Measurements from ENCODE around the gene ABCB8. TPM values are rescaled to one million over a fixed set of nuclear protein-coding genes. Genes with fewer than 3 reads are reported as not detected.
A peak's percentile ranks its signal among the peaks of the same experiment; 100 is the strongest.

ABCB8 gene
- total RNA-seq, 1 donor from 2014 or later = 17.4 TPM

DNA sequence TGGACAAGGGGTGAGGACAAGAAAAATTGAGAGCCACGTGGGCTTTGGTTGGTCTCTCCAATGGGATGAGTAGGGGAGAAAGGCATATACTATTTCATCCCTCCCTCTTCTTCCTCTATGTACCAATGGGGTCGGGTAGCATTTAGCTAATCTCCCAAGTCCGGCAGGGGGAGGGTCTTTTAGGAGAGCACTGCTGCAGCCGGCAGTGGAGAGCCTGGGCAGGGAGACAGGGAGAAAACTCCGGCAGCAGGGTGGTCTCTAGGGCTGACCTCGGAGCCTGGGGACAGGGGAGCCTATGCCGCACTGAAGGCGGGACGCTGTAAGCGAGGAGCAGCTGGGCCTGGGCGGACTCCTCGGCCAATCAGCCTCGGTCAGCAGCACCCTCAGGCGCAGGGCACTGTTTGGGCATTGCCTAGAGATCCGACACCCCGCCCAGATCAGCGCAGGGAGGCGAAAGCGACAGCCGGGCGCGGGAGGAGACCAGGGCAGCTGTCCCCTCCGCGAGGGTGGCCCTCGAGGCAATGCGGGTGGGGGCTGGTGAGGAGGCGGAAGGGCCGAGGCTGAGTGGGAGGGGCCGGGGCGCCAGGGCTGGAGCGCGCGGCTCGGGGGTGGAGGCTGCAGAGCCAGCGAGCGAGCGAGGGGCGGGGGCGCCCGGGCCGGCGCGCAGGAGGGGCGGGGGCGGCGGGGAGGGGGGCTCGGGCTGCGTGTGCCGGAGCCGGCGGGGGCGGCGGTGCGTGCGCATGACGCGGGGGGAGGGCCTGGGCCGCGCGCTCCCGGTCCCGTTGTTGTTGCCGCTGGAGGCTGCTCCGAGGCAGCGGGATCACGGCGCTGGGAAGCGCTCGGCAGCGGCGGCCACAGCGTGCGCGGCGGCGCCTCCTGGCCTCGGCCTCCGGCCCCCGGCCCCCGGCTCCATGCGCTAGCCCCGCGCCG, 57.7 kb downstream of the ABCB8 start, which contains the start of gene AGAP3:
AGAP3 (plus strand) TSS at position 785 of the 930 bp plus-strand sequence. CDS start 267 bp downstream, outside the sequence.
- Mint-ChIP-seq H3K4me1 (ENCODE audit: unreplicated experiment) (peaks cover 37% of the 10 kb centered on the region), H3K27me3 (ENCODE audit: unreplicated experiment) (peaks cover 18% of the 10 kb centered on the region), H3K36me3 (ENCODE audit: low read depth, unreplicated experiment) (peaks cover 10% of the 10 kb centered on the region), H3K27ac (ENCODE audit: unreplicated experiment) (peak within 1 kb of the TSS; percentile 80), H3K9me3 (ENCODE audit: unreplicated experiment) (no peaks in the 10 kb centered on the region), H3K4me3 (ENCODE audit: unreplicated experiment) (peak within 1 kb of the TSS; percentile 95)
- peak; percentile 83 for DNase-seq (ENCODE audit: low spot score)
- TF ChIP-seq, protein P1, sequence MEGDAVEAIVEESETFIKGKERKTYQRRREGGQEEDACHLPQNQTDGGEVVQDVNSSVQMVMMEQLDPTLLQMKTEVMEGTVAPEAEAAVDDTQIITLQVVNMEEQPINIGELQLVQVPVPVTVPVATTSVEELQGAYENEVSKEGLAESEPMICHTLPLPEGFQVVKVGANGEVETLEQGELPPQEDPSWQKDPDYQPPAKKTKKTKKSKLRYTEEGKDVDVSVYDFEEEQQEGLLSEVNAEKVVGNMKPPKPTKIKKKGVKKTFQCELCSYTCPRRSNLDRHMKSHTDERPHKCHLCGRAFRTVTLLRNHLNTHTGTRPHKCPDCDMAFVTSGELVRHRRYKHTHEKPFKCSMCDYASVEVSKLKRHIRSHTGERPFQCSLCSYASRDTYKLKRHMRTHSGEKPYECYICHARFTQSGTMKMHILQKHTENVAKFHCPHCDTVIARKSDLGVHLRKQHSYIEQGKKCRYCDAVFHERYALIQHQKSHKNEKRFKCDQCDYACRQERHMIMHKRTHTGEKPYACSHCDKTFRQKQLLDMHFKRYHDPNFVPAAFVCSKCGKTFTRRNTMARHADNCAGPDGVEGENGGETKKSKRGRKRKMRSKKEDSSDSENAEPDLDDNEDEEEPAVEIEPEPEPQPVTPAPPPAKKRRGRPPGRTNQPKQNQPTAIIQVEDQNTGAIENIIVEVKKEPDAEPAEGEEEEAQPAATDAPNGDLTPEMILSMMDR (IDR thresholded peaks at IDR 0.05; ENCODE audit: unreplicated experiment) = no peak

DNA sequence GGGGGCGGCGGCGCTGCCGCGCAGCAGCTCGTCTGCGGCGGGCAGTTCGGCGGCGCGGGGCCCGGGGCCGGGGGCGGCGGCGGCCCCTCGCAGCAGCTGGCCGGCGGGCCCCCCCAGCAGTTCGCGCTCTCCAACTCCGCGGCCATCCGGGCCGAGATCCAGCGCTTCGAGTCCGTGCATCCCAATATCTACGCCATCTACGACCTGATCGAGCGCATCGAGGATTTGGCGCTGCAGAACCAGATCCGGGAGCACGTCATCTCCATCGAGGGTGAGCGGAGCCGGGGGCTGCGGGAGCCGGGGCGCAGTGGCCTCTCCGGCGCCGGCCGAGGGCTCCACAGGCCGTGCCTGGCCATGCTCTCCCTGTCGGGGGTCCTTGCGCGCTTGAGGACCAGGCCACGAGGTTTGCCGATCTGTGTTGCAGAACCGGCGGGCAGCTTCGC, 58.6 kb downstream of the ABCB8 start:
- Mint-ChIP-seq H3K9me3 (ENCODE audit: unreplicated experiment) (no peaks in the 10 kb centered on the region), H3K36me3 (ENCODE audit: low read depth, unreplicated experiment) (peaks cover 19% of the 10 kb centered on the region), H3K4me1 (ENCODE audit: unreplicated experiment) (peaks cover 46% of the 10 kb centered on the region), H3K27ac (ENCODE audit: unreplicated experiment) (peak overlapping the region; percentile 80), H3K4me3 (ENCODE audit: unreplicated experiment) (peak overlapping the region; percentile 95), H3K27me3 (ENCODE audit: unreplicated experiment) (peaks cover 24% of the 10 kb centered on the region)
- no peak for DNase-seq (ENCODE audit: low spot score)
- TF ChIP-seq, protein P1 (IDR thresholded peaks at IDR 0.05; ENCODE audit: unreplicated experiment) = no peak

DNA sequence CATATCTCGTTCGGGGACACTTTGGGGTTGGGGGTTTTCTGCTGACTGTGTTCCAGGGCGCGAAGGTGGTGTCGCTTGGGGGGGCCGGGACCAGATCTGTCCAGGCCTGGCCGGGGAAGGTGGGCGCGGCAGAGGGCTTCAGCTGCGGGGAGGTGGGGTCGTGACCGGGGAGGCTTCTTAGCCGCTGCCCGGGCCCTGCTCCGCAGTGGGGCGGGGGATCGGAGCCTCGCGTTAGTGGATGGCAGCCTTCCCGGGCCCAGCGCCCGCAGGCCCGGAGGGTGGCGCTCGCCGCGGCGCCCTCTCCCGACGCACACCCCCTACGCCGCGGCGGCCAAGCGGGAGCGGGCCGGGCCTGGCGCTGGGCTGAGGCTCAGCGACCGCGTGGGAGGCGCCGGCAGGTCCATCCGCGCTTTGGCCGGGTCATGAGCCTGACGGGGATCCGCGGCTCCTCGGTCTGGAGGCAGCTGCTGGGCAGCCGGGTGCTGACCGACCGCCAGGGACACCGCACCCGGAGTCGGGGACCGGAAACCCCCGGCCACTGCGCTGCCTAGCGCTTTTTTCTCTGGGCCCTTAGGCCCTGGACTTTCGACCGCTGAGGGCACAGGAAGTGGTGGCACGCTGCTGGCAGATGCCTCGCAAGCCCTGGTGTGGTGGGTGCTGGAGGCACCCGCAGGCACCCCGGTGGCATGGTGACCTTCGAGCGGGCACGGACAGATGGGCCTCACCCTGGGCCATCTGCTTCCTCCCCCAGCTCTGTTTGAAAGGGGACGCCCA, 59.2 kb downstream of the ABCB8 start:
- DNase-seq (ENCODE audit: low spot score) = no peak
- peak overlapping the region; percentile 80 for H3K27ac Mint-ChIP-seq (ENCODE audit: unreplicated experiment)
- H3K4me3 Mint-ChIP-seq (ENCODE audit: unreplicated experiment) = peak overlapping the region; percentile 99
- TF ChIP-seq, protein P1 (IDR thresholded peaks at IDR 0.05; ENCODE audit: unreplicated experiment) = no peak
- H3K36me3 Mint-ChIP-seq (ENCODE audit: low read depth, unreplicated experiment) = peaks cover 19% of the 10 kb centered on the region
- H3K27me3 Mint-ChIP-seq (ENCODE audit: unreplicated experiment) = peaks cover 27% of the 10 kb centered on the region
- H3K4me1 Mint-ChIP-seq (ENCODE audit: unreplicated experiment) = peaks cover 51% of the 10 kb centered on the region
- H3K9me3 Mint-ChIP-seq (ENCODE audit: unreplicated experiment) = no peaks in the 10 kb centered on the region

DNA sequence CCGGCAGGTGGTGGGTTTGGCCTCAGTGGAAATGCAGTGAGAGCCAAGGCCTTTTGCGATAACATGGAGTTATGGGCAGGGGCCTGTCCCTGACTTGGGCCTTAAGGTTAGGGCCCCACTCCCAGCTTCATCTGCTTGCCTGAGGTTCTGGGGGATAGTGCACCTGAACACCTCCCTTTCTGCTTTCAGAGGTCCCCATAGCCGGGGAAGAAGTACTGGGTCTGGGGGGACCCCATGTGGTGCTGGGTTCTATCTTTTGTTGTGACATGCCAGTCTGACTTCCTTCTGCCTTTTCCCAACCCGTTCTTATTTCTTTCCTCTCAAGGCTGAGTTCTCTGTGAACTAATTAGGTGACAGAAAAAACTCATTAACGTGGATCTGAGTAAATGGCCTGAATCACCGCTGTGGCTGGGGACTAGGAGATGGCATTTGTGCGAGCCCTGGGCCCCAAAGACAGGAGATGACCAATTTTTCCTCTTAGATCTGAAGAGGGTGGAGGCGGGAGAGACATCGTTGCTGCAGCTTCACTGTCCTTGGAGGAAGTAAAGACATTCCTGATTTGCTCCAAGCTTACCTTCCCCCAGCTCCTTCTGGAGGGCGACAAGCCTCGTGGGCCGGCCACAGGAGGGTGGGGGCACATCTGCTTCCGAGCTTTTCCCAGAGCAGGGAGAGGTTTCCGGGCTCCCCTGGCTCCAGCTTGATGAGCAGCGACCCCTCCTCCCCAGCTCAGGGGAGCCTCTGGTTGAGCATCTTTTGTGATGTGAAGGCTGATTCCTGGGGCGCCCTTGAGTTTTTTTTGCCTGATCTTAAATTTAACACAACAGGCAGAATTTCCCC, 60.0 kb downstream of the ABCB8 start:
- DNase-seq (ENCODE audit: low spot score) = peak; percentile 35
- Mint-ChIP-seq H3K4me3 (ENCODE audit: unreplicated experiment) (peak overlapping the region; percentile 99), H3K4me1 (ENCODE audit: unreplicated experiment) (peaks cover 50% of the 10 kb centered on the region), H3K27ac (ENCODE audit: unreplicated experiment) (peak overlapping the region; percentile 100), H3K36me3 (ENCODE audit: low read depth, unreplicated experiment) (peaks cover 16% of the 10 kb centered on the region), H3K27me3 (ENCODE audit: unreplicated experiment) (peaks cover 23% of the 10 kb centered on the region), H3K9me3 (ENCODE audit: unreplicated experiment) (no peaks in the 10 kb centered on the region)
- TF ChIP-seq, protein P1 (IDR thresholded peaks at IDR 0.05; ENCODE audit: unreplicated experiment) = no peak
